HepG2 (cell line): ENCODE results near the gene CDK12. TPM values are rescaled to one million over a fixed set of nuclear protein-coding genes. Genes with fewer than 3 reads are reported as not detected.

Experiments used
- EED ChIP-seq: sonication (generic); formaldehyde crosslinking; IDR thresholded peaks from 2 replicates; pipeline ENCODE4 v1.5.0; 2020; ENCODE audit warnings: mild to moderate bottlenecking, missing genetic modification reagents
- ERF ChIP-seq: IDR thresholded peaks from 2 replicates; pipeline ENCODE4 v1.6.1; 2018; ENCODE audit warnings: missing biosample characterization, missing genetic modification reagents
- FOXJ3 ChIP-seq: sonication (generic); formaldehyde crosslinking; IDR thresholded peaks from 2 replicates; pipeline ENCODE4 v1.4.0; 2020; ENCODE audit warnings: missing genetic modification reagents, mild to moderate bottlenecking, borderline replicate concordance
- MBNL3 ChIP-seq: fragments of 250-450 bp; sonication (Bioruptor Pico); conservative IDR thresholded peaks from 2 replicates; pipeline ENCODE4 v1.8.0; 2022; ENCODE audit warnings: mild to moderate bottlenecking, inconsistent platforms
- MEF2D ChIP-seq: sonication (generic); formaldehyde crosslinking; IDR thresholded peaks from 2 replicates; pipeline ENCODE4 v1.5.1; 2020; ENCODE audit warnings: mild to moderate bottlenecking, missing genetic modification reagents
- POLR2A ChIP-seq, 2 experiments: IDR thresholded peaks; 2 replicates each; pipeline ENCODE4 v1.6.1; 2011; ENCODE audit warnings: low read depth in 2 of 2, low read length in 2 of 2, mild to moderate bottlenecking in 1 of 2, moderate library complexity in 1 of 2; ENCODE audit not compliant: insufficient read depth in 1 of 2
- RAD21 ChIP-seq: fragments of 450-650 bp; formaldehyde crosslinking; IDR thresholded peaks from 2 replicates; pipeline ENCODE4 v1.5.0; 2020; ENCODE audit warnings: mild to moderate bottlenecking
- SNAI1 ChIP-seq: sonication (generic); formaldehyde crosslinking; IDR thresholded peaks from 2 replicates; pipeline ENCODE4 v1.5.0; 2020; ENCODE audit warnings: mild to moderate bottlenecking, missing genetic modification reagents, borderline replicate concordance
- SOX5 ChIP-seq: IDR thresholded peaks from 2 replicates; pipeline ENCODE4 v1.6.1; 2016; ENCODE audit warnings: borderline replicate concordance
- SRF ChIP-seq: IDR thresholded peaks from 2 replicates; pipeline ENCODE4 v1.6.1; 2011; ENCODE audit warnings: mild to moderate bottlenecking, low read depth, low read length, moderate library complexity
- TBL1XR1 ChIP-seq: fragments of 150-350 bp; IDR thresholded peaks from 2 replicates; pipeline ENCODE4 v1.6.1; 2014; ENCODE audit warnings: borderline replicate concordance, low read length; ENCODE audit not compliant: partially characterized antibody
- TP53 ChIP-seq: sonication (generic); formaldehyde crosslinking; conservative IDR thresholded peaks from 2 replicates; pipeline ENCODE4 v1.4.0; 2020; ENCODE audit warnings: missing genetic modification reagents
- YEATS2 ChIP-seq: sonication (generic); formaldehyde crosslinking; IDR thresholded peaks from 2 replicates; pipeline ENCODE4 v1.4.0; 2020; ENCODE audit warnings: missing genetic modification reagents, borderline replicate concordance
- YY1 ChIP-seq: IDR thresholded peaks from 2 replicates; pipeline ENCODE4 v1.6.1; 2011; ENCODE audit warnings: low read length, low read depth, moderate library complexity, mild to moderate bottlenecking; ENCODE audit not compliant: insufficient read depth, insufficient replicate concordance
- ZFP36L1 ChIP-seq: sonication (generic); formaldehyde crosslinking; IDR thresholded peaks from 2 replicates; pipeline ENCODE4 v1.8.0; 2022; ENCODE audit warnings: mild to moderate bottlenecking, missing genetic modification reagents, moderate library complexity
- ZNF12 ChIP-seq: sonication (generic); formaldehyde crosslinking; IDR thresholded peaks from 2 replicates; pipeline ENCODE4 v1.5.0; 2020; ENCODE audit warnings: missing genetic modification reagents
- ZNF335 ChIP-seq: sonication (generic); formaldehyde crosslinking; IDR thresholded peaks from 2 replicates; pipeline ENCODE4 v1.4.0; 2020; ENCODE audit warnings: missing genetic modification reagents
- ZNF577 ChIP-seq: sonication (generic); formaldehyde crosslinking; IDR thresholded peaks from 2 replicates; pipeline ENCODE4 v1.4.0; 2020; ENCODE audit warnings: mild to moderate bottlenecking, low read depth, missing genetic modification reagents, borderline replicate concordance
- ZNF615 ChIP-seq: sonication (generic); formaldehyde crosslinking; IDR thresholded peaks from 2 replicates; pipeline ENCODE4 v1.5.0; 2020; ENCODE audit warnings: mild to moderate bottlenecking, missing genetic modification reagents, borderline replicate concordance
- ZNF724P ChIP-seq: sonication (generic); formaldehyde crosslinking; IDR thresholded peaks from 2 replicates; pipeline ENCODE4 v1.8.0; 2022; ENCODE audit warnings: missing genetic modification reagents, borderline replicate concordance
- ZNF773 ChIP-seq: sonication (generic); formaldehyde crosslinking; IDR thresholded peaks from 2 replicates; pipeline ENCODE4 v1.4.0; 2020; ENCODE audit warnings: missing genetic modification reagents, borderline replicate concordance
- ZNF781 ChIP-seq: sonication (generic); formaldehyde crosslinking; IDR thresholded peaks from 2 replicates; pipeline ENCODE4 v1.5.1; 2020; ENCODE audit warnings: borderline replicate concordance, mild to moderate bottlenecking, missing genetic modification reagents; ENCODE audit errors: not compliant biosample characterization
- ZNF788 ChIP-seq: sonication (generic); formaldehyde crosslinking; IDR thresholded peaks from 2 replicates; pipeline ENCODE4 v1.5.0; 2020; ENCODE audit warnings: mild to moderate bottlenecking, missing genetic modification reagents, borderline replicate concordance
- ZZZ3 ChIP-seq: sonication (generic); formaldehyde crosslinking; IDR thresholded peaks from 2 replicates; pipeline ENCODE4 v1.4.0; 2020; ENCODE audit warnings: missing genetic modification reagents, mild to moderate bottlenecking, borderline replicate concordance
- polyA plus RNA-seq, 8 experiments: library from polyadenylated mRNA; depleted of rRNA in 3 of 8; stranded (reverse) in 7 of 8; unstranded in 1 of 8; fragments of >200 nt; fragmentation: Illumina TruSeq in 4 of 8; extraction: Trizol in 4 of 8; gene quantifications; 2 replicates each; pipeline versions ENCODE4 v1.2.1 to v1.2.3, GENCODE V29; 2011 to 2016; ENCODE audit warnings: low read depth in 4 of 8, missing spikeins in 1 of 8, mixed read lengths in 1 of 8; ENCODE audit not compliant: insufficient read depth in 1 of 8
- total RNA-seq, 5 experiments: library from RNA; depleted of rRNA; stranded (reverse); fragments of >200 nt; fragmentation: Illumina TruSeq; extraction: Trizol; gene quantifications; 2 replicates each; pipeline ENCODE4 v1.2.3, GENCODE V29; 2016; ENCODE audit warnings: low read depth in 1 of 5
- TF ChIP-seq, protein P1 (sequence below): IDR thresholded peaks from 2 replicates; pipeline ENCODE4 v1.6.1; 2012; ENCODE audit warnings: low read depth, low read length, improper control_type of control experiment
- TF ChIP-seq, protein P2 (sequence below): sonication (generic); formaldehyde crosslinking; conservative IDR thresholded peaks from 2 replicates; pipeline ENCODE4 v1.4.0; 2020; ENCODE audit warnings: mild to moderate bottlenecking, missing genetic modification reagents, moderate library complexity

Gene CDK12
- total and polyA plus RNA-seq, 2 of the 13 experiments (the other 11 are each of a cell fraction or from before 2014, with no cell fraction given) = 24.0 to 88.6 TPM

DNA sequence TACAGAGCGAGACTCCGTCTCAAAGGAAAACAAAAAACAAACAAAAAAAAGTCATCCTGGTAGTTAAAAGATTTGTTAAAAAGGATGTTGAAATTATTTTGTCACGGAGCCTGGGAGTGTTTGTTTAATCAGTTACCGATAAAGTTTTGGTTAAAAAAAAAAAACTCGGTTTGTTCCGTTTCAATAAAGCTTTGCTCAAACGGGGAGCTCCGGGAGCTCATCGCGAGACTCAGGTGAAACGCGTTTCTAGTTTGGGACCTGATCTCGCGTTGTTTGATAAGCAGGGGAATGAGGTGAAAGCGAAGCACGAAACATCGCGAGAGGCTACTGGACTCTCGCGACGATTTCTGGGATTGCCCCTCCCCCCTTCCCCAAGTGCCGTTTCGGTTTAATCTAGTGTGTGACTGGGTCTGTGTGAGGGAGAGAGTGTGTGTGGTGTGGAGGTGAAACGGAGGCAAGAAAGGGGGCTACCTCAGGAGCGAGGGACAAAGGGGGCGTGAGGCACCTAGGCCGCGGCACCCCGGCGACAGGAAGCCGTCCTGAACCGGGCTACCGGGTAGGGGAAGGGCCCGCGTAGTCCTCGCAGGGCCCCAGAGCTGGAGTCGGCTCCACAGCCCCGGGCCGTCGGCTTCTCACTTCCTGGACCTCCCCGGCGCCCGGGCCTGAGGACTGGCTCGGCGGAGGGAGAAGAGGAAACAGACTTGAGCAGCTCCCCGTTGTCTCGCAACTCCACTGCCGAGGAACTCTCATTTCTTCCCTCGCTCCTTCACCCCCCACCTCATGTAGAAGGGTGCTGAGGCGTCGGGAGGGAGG is at the start of gene CDK12 (continued):
- TF ChIP-seq ZNF781 = no peak
- TF ChIP-seq ZNF12 (CRISPR knock-in tag) = no peak
- TF ChIP-seq TP53 (CRISPR knock-in tag) = no peak; the same call in 1 of the 2 replicates
- peak; percentile 90; the same call in 1 of the 2 replicates for TF ChIP-seq FOXJ3 (CRISPR knock-in tag)
- TF ChIP-seq SRF = peak; percentile 74
- 0 out of 2 replicates have a peak, but pooled peaks have one; percentile 69 for TF ChIP-seq MBNL3 (CRISPR knock-in tag)
- TF ChIP-seq ZNF615 = no peak
- TF ChIP-seq SNAI1 = 0 out of 2 replicates have a peak, but pooled peaks have one; percentile 71
- TF ChIP-seq ZNF577 (CRISPR knock-in tag) = no peak
- peak; percentile 88; the same call in 1 of the 2 replicates for TF ChIP-seq ZNF788
- peak; percentile 62; the same call in 1 of the 2 replicates for TF ChIP-seq ZZZ3 (CRISPR knock-in tag)
- TF ChIP-seq, protein P1, sequence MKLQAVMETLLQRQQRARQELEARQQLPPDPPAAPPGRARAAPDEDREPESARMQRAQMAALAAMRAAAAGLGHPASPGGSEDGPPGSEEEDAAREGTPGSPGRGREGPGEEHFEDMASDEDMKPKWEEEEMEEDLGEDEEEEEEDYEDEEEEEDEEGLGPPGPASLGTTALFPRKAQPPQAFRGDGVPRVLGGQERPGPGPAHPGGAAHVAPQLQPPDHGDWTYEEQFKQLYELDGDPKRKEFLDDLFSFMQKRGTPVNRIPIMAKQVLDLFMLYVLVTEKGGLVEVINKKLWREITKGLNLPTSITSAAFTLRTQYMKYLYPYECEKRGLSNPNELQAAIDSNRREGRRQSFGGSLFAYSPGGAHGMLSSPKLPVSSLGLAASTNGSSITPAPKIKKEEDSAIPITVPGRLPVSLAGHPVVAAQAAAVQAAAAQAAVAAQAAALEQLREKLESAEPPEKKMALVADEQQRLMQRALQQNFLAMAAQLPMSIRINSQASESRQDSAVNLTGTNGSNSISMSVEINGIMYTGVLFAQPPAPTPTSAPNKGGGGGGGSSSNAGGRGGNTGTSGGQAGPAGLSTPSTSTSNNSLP = peak; percentile 97
- TF ChIP-seq TBL1XR1 = peak; percentile 79
- peak; percentile 76; the same call in 1 of the 2 replicates for TF ChIP-seq ZNF773 (CRISPR knock-in tag)
- peak; percentile 67 for TF ChIP-seq YY1
- TF ChIP-seq SOX5 (CRISPR knock-in tag) = peak; percentile 71
- TF ChIP-seq ZNF335 (CRISPR knock-in tag) = peak; percentile 85
- TF ChIP-seq ERF = peak; percentile 93
- TF ChIP-seq, protein P2, sequence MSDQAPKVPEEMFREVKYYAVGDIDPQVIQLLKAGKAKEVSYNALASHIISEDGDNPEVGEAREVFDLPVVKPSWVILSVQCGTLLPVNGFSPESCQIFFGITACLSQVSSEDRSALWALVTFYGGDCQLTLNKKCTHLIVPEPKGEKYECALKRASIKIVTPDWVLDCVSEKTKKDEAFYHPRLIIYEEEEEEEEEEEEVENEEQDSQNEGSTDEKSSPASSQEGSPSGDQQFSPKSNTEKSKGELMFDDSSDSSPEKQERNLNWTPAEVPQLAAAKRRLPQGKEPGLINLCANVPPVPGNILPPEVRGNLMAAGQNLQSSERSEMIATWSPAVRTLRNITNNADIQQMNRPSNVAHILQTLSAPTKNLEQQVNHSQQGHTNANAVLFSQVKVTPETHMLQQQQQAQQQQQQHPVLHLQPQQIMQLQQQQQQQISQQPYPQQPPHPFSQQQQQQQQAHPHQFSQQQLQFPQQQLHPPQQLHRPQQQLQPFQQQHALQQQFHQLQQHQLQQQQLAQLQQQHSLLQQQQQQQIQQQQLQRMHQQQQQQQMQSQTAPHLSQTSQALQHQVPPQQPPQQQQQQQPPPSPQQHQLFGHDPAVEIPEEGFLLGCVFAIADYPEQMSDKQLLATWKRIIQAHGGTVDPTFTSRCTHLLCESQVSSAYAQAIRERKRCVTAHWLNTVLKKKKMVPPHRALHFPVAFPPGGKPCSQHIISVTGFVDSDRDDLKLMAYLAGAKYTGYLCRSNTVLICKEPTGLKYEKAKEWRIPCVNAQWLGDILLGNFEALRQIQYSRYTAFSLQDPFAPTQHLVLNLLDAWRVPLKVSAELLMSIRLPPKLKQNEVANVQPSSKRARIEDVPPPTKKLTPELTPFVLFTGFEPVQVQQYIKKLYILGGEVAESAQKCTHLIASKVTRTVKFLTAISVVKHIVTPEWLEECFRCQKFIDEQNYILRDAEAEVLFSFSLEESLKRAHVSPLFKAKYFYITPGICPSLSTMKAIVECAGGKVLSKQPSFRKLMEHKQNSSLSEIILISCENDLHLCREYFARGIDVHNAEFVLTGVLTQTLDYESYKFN (CRISPR knock-in tag) = peak; percentile 59
- peak; percentile 70 for TF ChIP-seq RAD21 (CRISPR knock-in tag)
- peak; percentile 88 for TF ChIP-seq ZFP36L1 (CRISPR knock-in tag)
- TF ChIP-seq EED (CRISPR knock-in tag) = no peak
- TF ChIP-seq MEF2D = peak; percentile 82; the same call in 1 of the 2 replicates
- TF ChIP-seq ZNF724P (CRISPR knock-in tag) = no peak; the same call in 1 of the 2 replicates
- peak; percentile 97 to 99 for TF ChIP-seq POLR2A (IDR thresholded peaks at IDR 0.05; ENCODE audit: insufficient read depth in 1 of 2, low read depth in 2 of 2, low read length in 2 of 2)
- TF ChIP-seq YEATS2 (CRISPR knock-in tag) = peak; percentile 100
